Activated CD4-positive, alpha-beta T cell treated with anti-CD3 and anti-CD28 coated beads for 48 hours (primary cell): ENCODE results near the gene SEPTIN6.
A peak's percentile ranks its signal among the peaks of the same experiment; 100 is the strongest.
"Not testable (repeated sequence)": the region's sequence is repeated elsewhere in the genome, so short reads cannot be mapped to it uniquely, and the experiment has no call there.

Experiments
- DNase-seq: peaks from one replicate; pipeline ENCODE4 v3.0.0-alpha.2; 2020

Gene SEPTIN6

GRCh38 chrX:119690921-119691716 lies 1.8 kb downstream of the SEPTIN6 start:
- DNase-seq = peak; percentile 82

- peak; percentile 48 for DNase-seq
Measured at GRCh38 chrX:119688911-119689321, 4.1 kb downstream of the SEPTIN6 start.

- no peak for DNase-seq
Measured at GRCh38 chrX:119687661-119688413, 5.1 kb downstream of the SEPTIN6 start.

GRCh38 chrX:119686087-119686691 lies 6.8 kb downstream of the SEPTIN6 start:
- DNase-seq = no peak

- peak; percentile 56 for DNase-seq
Measured at GRCh38 chrX:119685225-119686066, 7.5 kb downstream of the SEPTIN6 start.

- DNase-seq = no peak
Measured at GRCh38 chrX:119684916-119685224, 8.1 kb downstream of the SEPTIN6 start.

GRCh38 chrX:119684312-119684711 lies 8.7 kb downstream of the SEPTIN6 start:
- DNase-seq = not testable (repeated sequence)

- no peak for DNase-seq
Measured at GRCh38 chrX:119682019-119682989, 10.7 kb downstream of the SEPTIN6 start.

GRCh38 chrX:119677654-119677981 lies 15.3 kb downstream of the SEPTIN6 start:
- DNase-seq = no peak

GRCh38 chrX:119676949-119677653 lies 15.9 kb downstream of the SEPTIN6 start:
- DNase-seq = no peak

GRCh38 chrX:119673336-119673735 lies 19.6 kb downstream of the SEPTIN6 start:
- no peak for DNase-seq

GRCh38 chrX:119672426-119672825 lies 20.5 kb downstream of the SEPTIN6 start:
- no peak for DNase-seq

GRCh38 chrX:119669424-119670037 lies 23.4 kb downstream of the SEPTIN6 start:
- DNase-seq = no peak

- no peak for DNase-seq
Measured at GRCh38 chrX:119667111-119667878, 25.7 kb downstream of the SEPTIN6 start.

GRCh38 chrX:119664877-119665276 lies 28.1 kb downstream of the SEPTIN6 start:
- DNase-seq = not testable (repeated sequence)

- no peak for DNase-seq
Measured at GRCh38 chrX:119661486-119661885, 31.5 kb downstream of the SEPTIN6 start.

- DNase-seq = no peak
Measured at GRCh38 chrX:119659522-119659921, 33.4 kb downstream of the SEPTIN6 start.

GRCh38 chrX:119655125-119655524 lies 37.8 kb downstream of the SEPTIN6 start:
- peak; percentile 78 for DNase-seq

- no peak for DNase-seq
Measured at GRCh38 chrX:119654112-119654531, 38.8 kb downstream of the SEPTIN6 start.

- DNase-seq = no peak
Measured at GRCh38 chrX:119648421-119648775, 44.6 kb downstream of the SEPTIN6 start.
